Endothelial cell of umbilical vein (primary cell): ENCODE data around the gene CREB3.

ENCODE experiments used
- CTCF ChIP-seq, 2 donors: IDR thresholded peaks; 1 replicate in 1 of 2; 2 replicates in 1 of 2; pipeline ENCODE4 v1.5.1; 2011; ENCODE audit warnings: low read length in 2 of 2, mild to moderate bottlenecking in 2 of 2, moderate library complexity in 2 of 2, control low read depth in 1 of 2, inconsistent platforms in 1 of 2, low read depth in 1 of 2; ENCODE audit not compliant: insufficient read depth in 1 of 2; ENCODE audit errors: extremely low read depth in 1 of 2
- EZH2 ChIP-seq: IDR thresholded peaks from 2 replicates; pipeline ENCODE4 v1.6.1; 2012; ENCODE audit warnings: borderline replicate concordance, low read depth, mild to moderate bottlenecking, moderate library complexity, low read length, inconsistent platforms; ENCODE audit not compliant: severe bottlenecking
- GATA2 ChIP-seq: IDR thresholded peaks from 2 replicates; pipeline ENCODE4 v1.7.0; 2011; ENCODE audit warnings: low read depth, mild to moderate bottlenecking, moderate library complexity, mixed read lengths, low read length; ENCODE audit not compliant: insufficient read length, insufficient read depth
- JUN ChIP-seq: IDR thresholded peaks from 2 replicates; pipeline ENCODE4 v1.6.1; 2011; ENCODE audit warnings: borderline replicate concordance, low read depth; ENCODE audit not compliant: insufficient read length, insufficient read depth
- MAX ChIP-seq: IDR thresholded peaks from 2 replicates; pipeline ENCODE4 v1.6.1; 2011; ENCODE audit not compliant: insufficient read depth, insufficient read length
- MYC ChIP-seq: IDR thresholded peaks from one replicate; pipeline ENCODE4 v1.6.1; 2011; ENCODE audit warnings: mild to moderate bottlenecking, low read depth, low read length
- POLR2A ChIP-seq: IDR thresholded peaks from 2 replicates; pipeline ENCODE4 v1.6.1; 2012; ENCODE audit warnings: low read depth, mild to moderate bottlenecking, control low read depth, low read length
- POLR2AphosphoS5 ChIP-seq: IDR thresholded peaks from 2 replicates; pipeline ENCODE4 v1.6.1; 2012; ENCODE audit warnings: low read depth, mild to moderate bottlenecking, control low read depth, low read length, moderate library complexity; ENCODE audit not compliant: insufficient read depth

GRCh38 chr9:35712762-35713400 is 19.6 kb upstream of the CREB3 start:
- TF ChIP-seq CTCF (IDR thresholded peaks at IDR 0.05; ENCODE audit: extremely low read depth in 1 of 2, insufficient read depth in 1 of 2, low read depth in 1 of 2, low read length in 2 of 2) (no peak), POLR2AphosphoS5 (no peak), POLR2A (no peak), MYC (no peak), EZH2 (no peak), MAX (no peak), GATA2 (no peak), JUN (no peak)
